ENCODE data around the gene ZNF549. TPM values are rescaled to one million over a fixed set of nuclear protein-coding genes. Genes with fewer than 3 reads are reported as not detected.
A peak's percentile ranks its signal among the peaks of the same experiment; 100 is the strongest.
"Not testable (repeated sequence)": the region's sequence is repeated elsewhere in the genome, so short reads cannot be mapped to it uniquely, and the experiment has no call there.

Gene ZNF549
- total RNA-seq = 1 to 10 TPM; 2.4 to 6.6 (median 4.9) TPM

DNA sequence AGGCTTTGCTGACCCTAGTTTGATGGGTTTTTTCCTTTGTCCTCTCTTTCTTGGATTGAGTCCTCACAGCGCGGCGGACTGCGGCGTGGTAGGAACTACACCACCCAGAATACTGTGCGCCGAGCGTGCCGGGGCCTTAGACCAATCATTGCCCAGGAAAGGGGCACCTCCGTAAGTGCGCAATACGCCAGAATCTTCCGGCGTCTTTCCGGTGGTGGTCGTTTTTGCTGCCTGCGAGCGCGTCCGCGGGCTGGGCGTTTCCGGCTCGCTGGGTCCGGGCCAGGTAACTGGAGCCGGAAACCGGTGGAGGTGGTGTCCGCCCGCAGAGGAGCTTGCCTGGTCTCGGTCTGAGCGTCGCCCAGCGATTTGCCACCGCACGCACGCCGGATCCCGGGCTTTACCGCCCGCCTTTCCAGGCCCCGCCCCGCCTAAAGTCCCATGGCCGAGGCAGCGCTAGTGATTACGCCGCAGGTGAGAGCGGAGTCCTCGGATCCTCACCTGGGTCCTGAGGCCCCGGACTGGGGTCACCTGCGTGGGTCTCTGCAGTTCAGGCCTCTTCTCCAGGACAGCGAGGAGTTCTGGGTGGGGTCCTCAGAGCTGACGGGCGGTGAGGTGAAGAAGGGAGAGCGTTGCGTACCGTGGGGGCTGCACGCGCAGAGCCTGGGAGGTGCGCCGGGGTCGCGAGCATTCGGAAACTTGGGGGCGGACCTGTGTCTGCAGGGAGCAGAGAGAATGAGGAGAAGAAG is at the start of gene ZNF549:
Gene ZNF549, plus strand, starts transcription at position 221 of the 746 bp plus-strand sequence. Its CDS starts 218 bp downstream, at position 439.
- peak; percentile 99 for ATAC-seq (ENCODE audit: low FRiP score)
- TF ChIP-seq CTCF (IDR thresholded peaks at IDR 0.05) = no peak
- peak; percentile 60 for DNase-seq (ENCODE audit: low spot score)

- ATAC-seq (ENCODE audit: low FRiP score) = peak; percentile 89
- DNase-seq (ENCODE audit: low spot score) = peak; percentile 79
These were observed 39.5 kb upstream of the ZNF549 start, which contains the start of gene ZNF419 for GRCh38 chr19:57487477-57488298. Gene ZNF419 (plus strand): TSS chr19:57487750. CDS start chr19:57487951, 201 bp downstream.

DNA sequence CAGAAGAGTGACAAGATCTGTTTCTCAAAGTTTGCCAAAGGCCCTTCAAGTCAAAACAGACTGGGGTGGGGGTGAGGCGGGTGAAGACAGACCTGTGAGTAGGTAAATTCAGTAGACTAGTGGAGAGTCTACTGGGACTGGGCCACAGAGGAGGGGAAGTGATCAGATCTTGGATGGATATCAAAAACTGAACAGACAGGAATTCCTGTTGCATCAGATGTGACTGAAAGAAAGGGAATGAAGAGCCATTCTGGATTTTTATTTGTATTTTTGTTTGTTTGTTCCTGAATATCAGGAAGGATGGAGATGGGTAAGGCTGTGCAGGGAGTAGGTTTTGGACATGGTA is 38.9 kb upstream of the ZNF549 start:
- DNase-seq (ENCODE audit: low spot score) = not testable (repeated sequence)
- peak; percentile 27 for ATAC-seq (ENCODE audit: low FRiP score)

DNA sequence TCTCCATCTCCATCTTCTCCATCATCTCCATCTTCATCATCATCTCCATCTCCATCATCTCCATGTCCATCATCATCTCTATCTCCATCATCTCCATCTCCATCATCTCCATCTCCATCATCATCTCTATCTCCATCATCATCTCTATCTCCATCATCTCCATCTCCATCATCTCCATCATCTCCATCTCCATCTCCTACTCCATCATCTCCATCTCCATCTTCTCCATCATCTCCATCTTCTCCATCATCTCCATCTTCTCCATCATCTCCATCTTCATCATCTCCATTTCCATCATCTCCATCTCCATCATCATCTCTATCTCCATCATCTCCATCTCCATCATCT is 27.9 kb upstream of the ZNF549 start:
- DNase-seq (ENCODE audit: low spot score); ATAC-seq (ENCODE audit: low FRiP score): not testable (repeated sequence)

- peak; percentile 96 for ATAC-seq (ENCODE audit: low FRiP score)
- DNase-seq (ENCODE audit: low spot score) = peak; percentile 81
These were observed 27.3 kb upstream of the ZNF549 start, which contains the start of gene ZNF773 for GRCh38 chr19:57499680-57500395. Gene ZNF773 (plus strand): TSS chr19:57499938. CDS start chr19:57500081, 143 bp downstream.

GRCh38 chr19:57500400-57500799 is 26.8 kb upstream of the ZNF549 start:
- not testable (repeated sequence) for ATAC-seq (ENCODE audit: low FRiP score); DNase-seq (ENCODE audit: low spot score)

DNA sequence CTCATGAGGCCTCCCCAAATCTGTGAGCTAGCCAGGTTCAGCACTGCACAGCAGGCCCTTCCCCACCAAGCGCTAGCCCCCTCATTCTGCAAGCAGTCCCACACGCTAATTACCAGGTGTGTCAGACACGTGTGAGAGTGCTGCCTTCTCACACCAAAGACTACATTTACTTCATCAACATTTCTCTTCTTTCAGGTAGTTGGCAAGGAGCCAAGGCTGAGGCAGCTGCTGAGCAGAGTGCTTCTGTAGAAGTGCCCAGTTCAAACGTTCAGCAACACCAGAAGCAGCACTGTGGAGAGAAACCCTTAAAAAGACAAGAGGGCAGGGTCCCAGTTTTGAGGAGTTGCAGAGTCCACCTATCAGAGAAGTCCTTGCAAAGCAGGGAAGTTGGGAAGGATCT is 21.0 kb upstream of the ZNF549 start:
- no peak for TF ChIP-seq CTCF (IDR thresholded peaks at IDR 0.05)
- ATAC-seq (ENCODE audit: low FRiP score) = no peak
- no peak for DNase-seq (ENCODE audit: low spot score)

DNA sequence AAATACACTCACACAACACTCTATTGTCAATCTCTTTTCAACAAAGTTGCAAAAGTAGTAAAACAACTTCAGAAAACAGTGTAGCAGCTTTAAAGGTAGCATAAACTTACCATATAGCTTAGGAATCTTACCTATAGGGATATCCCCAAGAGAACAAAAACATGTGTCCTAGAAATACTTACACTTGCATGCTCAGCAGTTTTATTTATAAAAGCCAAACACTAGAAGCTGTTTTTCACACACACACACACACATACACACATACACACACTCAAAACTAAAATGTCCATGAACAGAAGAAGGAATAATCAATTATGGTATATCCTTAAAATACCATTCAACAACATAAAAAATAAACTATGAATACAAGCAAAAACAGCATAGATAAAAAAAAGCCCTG is 15.7 kb upstream of the ZNF549 start:
- DNase-seq (ENCODE audit: low spot score) = no peak
- TF ChIP-seq CTCF (IDR thresholded peaks at IDR 0.05) = no peak
- ATAC-seq (ENCODE audit: low FRiP score) = no peak

GRCh38 chr19:57512845-57513244 is 14.3 kb upstream of the ZNF549 start:
- no peak for ATAC-seq (ENCODE audit: low FRiP score)

More at GRCh38 chr19:57512845-57513244, 14.3 kb upstream of the ZNF549 start:
- no peak for TF ChIP-seq CTCF (IDR thresholded peaks at IDR 0.05)
- DNase-seq (ENCODE audit: low spot score) = no peak
